Measurements from ENCODE around the gene SMARCA5.

The SMARCA5 gene

GRCh38 chr4:143513314-143514168 lies at the start of gene SMARCA5:
Gene SMARCA5, plus strand, starts transcription at chr4:143513702. Its CDS starts 223 bp downstream, at chr4:143513925.
- Histone ChIP-seq H3K36me3 (ENCODE audit: control insufficient read depth in 2 of 2, insufficient read depth in 2 of 2, low read length in 2 of 2) (peaks cover 9 to 14% of the 10 kb centered on the region in 2 donors), H3K9ac (ENCODE audit: low read depth in 1 of 2, low read length in 2 of 2) (peak within 1 kb of the TSS; percentile 79 to 98), H3K27me3 (ENCODE audit: control insufficient read depth in 2 of 2, insufficient read depth in 2 of 2, low read length in 2 of 2) (no peaks in the 10 kb centered on the region), H3K4me3 (ENCODE audit: low read length in 2 of 2) (peak within 1 kb of the TSS; percentile 97 to 99), H3K9me3 (ENCODE audit: control insufficient read depth in 2 of 2, low read length in 2 of 2) (no peaks in the 10 kb centered on the region), H3K4me1 (ENCODE audit: control insufficient read depth in 2 of 2, insufficient read depth in 2 of 2, low read length in 2 of 2) (peaks cover 11 to 16% of the 10 kb centered on the region in 2 donors), H3K27ac (ENCODE audit: low read depth in 2 of 2, low read length in 2 of 2) (peak within 1 kb of the TSS; percentile 98 to 99)

- H3K36me3 ChIP-seq (ENCODE audit: control insufficient read depth in 2 of 2, insufficient read depth in 2 of 2, low read length in 2 of 2): peaks cover 16 to 23% of the 10 kb centered on the region in 2 donors
- H3K9ac ChIP-seq (ENCODE audit: low read depth in 1 of 2, low read length in 2 of 2): no peak overlapping the region
- no peak overlapping the region for H3K27ac ChIP-seq (ENCODE audit: low read depth in 2 of 2, low read length in 2 of 2)
- H3K27me3 ChIP-seq (ENCODE audit: control insufficient read depth in 2 of 2, insufficient read depth in 2 of 2, low read length in 2 of 2): no peaks in the 10 kb centered on the region
- H3K9me3 ChIP-seq (ENCODE audit: control insufficient read depth in 2 of 2, low read length in 2 of 2): no peaks in the 10 kb centered on the region
- H3K4me1 ChIP-seq (ENCODE audit: control insufficient read depth in 2 of 2, insufficient read depth in 2 of 2, low read length in 2 of 2): no peaks in the 10 kb centered on the region
- no peak overlapping the region for H3K4me3 ChIP-seq (ENCODE audit: low read length in 2 of 2)
Observed at GRCh38 chr4:143473334-143474126, 40.0 kb upstream of the SMARCA5 start.

- H3K4me1 ChIP-seq (ENCODE audit: control insufficient read depth in 2 of 2, insufficient read depth in 2 of 2, low read length in 2 of 2): no peaks in the 10 kb centered on the region
- H3K36me3 ChIP-seq (ENCODE audit: control insufficient read depth in 2 of 2, insufficient read depth in 2 of 2, low read length in 2 of 2): peaks cover under 1 to 4% of the 10 kb centered on the region in 2 donors
- no peak overlapping the region for H3K27ac ChIP-seq (ENCODE audit: low read depth in 2 of 2, low read length in 2 of 2)
- H3K27me3 ChIP-seq (ENCODE audit: control insufficient read depth in 2 of 2, insufficient read depth in 2 of 2, low read length in 2 of 2): no peaks in the 10 kb centered on the region
- no peaks in the 10 kb centered on the region for H3K9me3 ChIP-seq (ENCODE audit: control insufficient read depth in 2 of 2, low read length in 2 of 2)
- H3K9ac ChIP-seq (ENCODE audit: low read depth in 1 of 2, low read length in 2 of 2): no peak overlapping the region
- H3K4me3 ChIP-seq (ENCODE audit: low read length in 2 of 2): no peak overlapping the region
Observed at GRCh38 chr4:143477487-143477886, 36.0 kb upstream of the SMARCA5 start.

GRCh38 chr4:143481361-143481760 lies 32.1 kb upstream of the SMARCA5 start:
- H3K27ac ChIP-seq (ENCODE audit: low read depth in 2 of 2, low read length in 2 of 2): no peak overlapping the region
- H3K36me3 ChIP-seq (ENCODE audit: control insufficient read depth in 2 of 2, insufficient read depth in 2 of 2, low read length in 2 of 2): no peaks in the 10 kb centered on the region
- no peaks in the 10 kb centered on the region for H3K4me1 ChIP-seq (ENCODE audit: control insufficient read depth in 2 of 2, insufficient read depth in 2 of 2, low read length in 2 of 2)
- no peak overlapping the region for H3K4me3 ChIP-seq (ENCODE audit: low read length in 2 of 2)
- H3K9ac ChIP-seq (ENCODE audit: low read depth in 1 of 2, low read length in 2 of 2): no peak overlapping the region
- H3K9me3 ChIP-seq (ENCODE audit: control insufficient read depth in 2 of 2, low read length in 2 of 2): no peaks in the 10 kb centered on the region
- no peaks in the 10 kb centered on the region for H3K27me3 ChIP-seq (ENCODE audit: control insufficient read depth in 2 of 2, insufficient read depth in 2 of 2, low read length in 2 of 2)

GRCh38 chr4:143482840-143483239 lies 30.7 kb upstream of the SMARCA5 start:
- Histone ChIP-seq H3K36me3 (ENCODE audit: control insufficient read depth in 2 of 2, insufficient read depth in 2 of 2, low read length in 2 of 2) (no peaks in the 10 kb centered on the region), H3K27me3 (ENCODE audit: control insufficient read depth in 2 of 2, insufficient read depth in 2 of 2, low read length in 2 of 2) (no peaks in the 10 kb centered on the region), H3K4me1 (ENCODE audit: control insufficient read depth in 2 of 2, insufficient read depth in 2 of 2, low read length in 2 of 2) (no peaks in the 10 kb centered on the region), H3K4me3 (ENCODE audit: low read length in 2 of 2) (no peak overlapping the region), H3K9me3 (ENCODE audit: control insufficient read depth in 2 of 2, low read length in 2 of 2) (no peaks in the 10 kb centered on the region), H3K27ac (ENCODE audit: low read depth in 2 of 2, low read length in 2 of 2) (no peak overlapping the region), H3K9ac (ENCODE audit: low read depth in 1 of 2, low read length in 2 of 2) (no peak overlapping the region)

- Histone ChIP-seq H3K36me3 (ENCODE audit: control insufficient read depth in 2 of 2, insufficient read depth in 2 of 2, low read length in 2 of 2) (no peaks in the 10 kb centered on the region), H3K27me3 (ENCODE audit: control insufficient read depth in 2 of 2, insufficient read depth in 2 of 2, low read length in 2 of 2) (no peaks in the 10 kb centered on the region), H3K4me1 (ENCODE audit: control insufficient read depth in 2 of 2, insufficient read depth in 2 of 2, low read length in 2 of 2) (no peaks in the 10 kb centered on the region), H3K9me3 (ENCODE audit: control insufficient read depth in 2 of 2, low read length in 2 of 2) (no peaks in the 10 kb centered on the region), H3K4me3 (ENCODE audit: low read length in 2 of 2) (no peak overlapping the region), H3K9ac (ENCODE audit: low read depth in 1 of 2, low read length in 2 of 2) (no peak overlapping the region), H3K27ac (ENCODE audit: low read depth in 2 of 2, low read length in 2 of 2) (no peak overlapping the region)
Observed at GRCh38 chr4:143486314-143486713, 27.2 kb upstream of the SMARCA5 start.

GRCh38 chr4:143488687-143489086 lies 24.8 kb upstream of the SMARCA5 start:
- Histone ChIP-seq H3K36me3 (ENCODE audit: control insufficient read depth in 2 of 2, insufficient read depth in 2 of 2, low read length in 2 of 2) (no peaks in the 10 kb centered on the region), H3K9me3 (ENCODE audit: control insufficient read depth in 2 of 2, low read length in 2 of 2) (no peaks in the 10 kb centered on the region), H3K27ac (ENCODE audit: low read depth in 2 of 2, low read length in 2 of 2) (no peak overlapping the region), H3K9ac (ENCODE audit: low read depth in 1 of 2, low read length in 2 of 2) (no peak overlapping the region), H3K4me3 (ENCODE audit: low read length in 2 of 2) (no peak overlapping the region), H3K4me1 (ENCODE audit: control insufficient read depth in 2 of 2, insufficient read depth in 2 of 2, low read length in 2 of 2) (no peaks in the 10 kb centered on the region), H3K27me3 (ENCODE audit: control insufficient read depth in 2 of 2, insufficient read depth in 2 of 2, low read length in 2 of 2) (no peaks in the 10 kb centered on the region)

GRCh38 chr4:143489106-143489505 lies 24.4 kb upstream of the SMARCA5 start:
- no peaks in the 10 kb centered on the region for H3K4me1 ChIP-seq (ENCODE audit: control insufficient read depth in 2 of 2, insufficient read depth in 2 of 2, low read length in 2 of 2)

GRCh38 chr4:143498021-143498420 lies 15.5 kb upstream of the SMARCA5 start:
- H3K27me3 ChIP-seq (ENCODE audit: control insufficient read depth in 2 of 2, insufficient read depth in 2 of 2, low read length in 2 of 2): no peaks in the 10 kb centered on the region
- H3K4me3 ChIP-seq (ENCODE audit: low read length in 2 of 2): no peak overlapping the region
- H3K36me3 ChIP-seq (ENCODE audit: control insufficient read depth in 2 of 2, insufficient read depth in 2 of 2, low read length in 2 of 2): no peaks in the 10 kb centered on the region
- no peak overlapping the region for H3K9ac ChIP-seq (ENCODE audit: low read depth in 1 of 2, low read length in 2 of 2)
- H3K4me1 ChIP-seq (ENCODE audit: control insufficient read depth in 2 of 2, insufficient read depth in 2 of 2, low read length in 2 of 2): no peaks in the 10 kb centered on the region
- no peak overlapping the region for H3K27ac ChIP-seq (ENCODE audit: low read depth in 2 of 2, low read length in 2 of 2)
- H3K9me3 ChIP-seq (ENCODE audit: control insufficient read depth in 2 of 2, low read length in 2 of 2): no peaks in the 10 kb centered on the region

More at GRCh38 chr4:143489106-143489505, 24.4 kb upstream of the SMARCA5 start:
- no peaks in the 10 kb centered on the region for H3K9me3 ChIP-seq (ENCODE audit: control insufficient read depth in 2 of 2, low read length in 2 of 2)
- H3K27ac ChIP-seq (ENCODE audit: low read depth in 2 of 2, low read length in 2 of 2): no peak overlapping the region
- no peaks in the 10 kb centered on the region for H3K36me3 ChIP-seq (ENCODE audit: control insufficient read depth in 2 of 2, insufficient read depth in 2 of 2, low read length in 2 of 2)
- no peaks in the 10 kb centered on the region for H3K27me3 ChIP-seq (ENCODE audit: control insufficient read depth in 2 of 2, insufficient read depth in 2 of 2, low read length in 2 of 2)
- H3K4me3 ChIP-seq (ENCODE audit: low read length in 2 of 2): no peak overlapping the region
- no peak overlapping the region for H3K9ac ChIP-seq (ENCODE audit: low read depth in 1 of 2, low read length in 2 of 2)

GRCh38 chr4:143502231-143502630 lies 11.3 kb upstream of the SMARCA5 start:
- Histone ChIP-seq H3K9me3 (ENCODE audit: control insufficient read depth in 2 of 2, low read length in 2 of 2) (no peaks in the 10 kb centered on the region), H3K4me3 (ENCODE audit: low read length in 2 of 2) (no peak overlapping the region), H3K4me1 (ENCODE audit: control insufficient read depth in 2 of 2, insufficient read depth in 2 of 2, low read length in 2 of 2) (no peaks in the 10 kb centered on the region), H3K27me3 (ENCODE audit: control insufficient read depth in 2 of 2, insufficient read depth in 2 of 2, low read length in 2 of 2) (no peaks in the 10 kb centered on the region), H3K9ac (ENCODE audit: low read depth in 1 of 2, low read length in 2 of 2) (no peak overlapping the region), H3K27ac (ENCODE audit: low read depth in 2 of 2, low read length in 2 of 2) (no peak overlapping the region), H3K36me3 (ENCODE audit: control insufficient read depth in 2 of 2, insufficient read depth in 2 of 2, low read length in 2 of 2) (no peaks in the 10 kb centered on the region)

All from mucosa of rectum (tissue), 2 donors.